ENCODE results near the gene INHBE. TPM values are rescaled to one million over a fixed set of nuclear protein-coding genes. Genes with fewer than 3 reads are reported as not detected.
A peak's percentile ranks its signal among the peaks of the same experiment; 100 is the strongest.

Gene INHBE
- total RNA-seq, 6 experiments from 2014 or later: 0.12 to 0.34 (median 0.18) TPM; not detected in 1

DNA sequence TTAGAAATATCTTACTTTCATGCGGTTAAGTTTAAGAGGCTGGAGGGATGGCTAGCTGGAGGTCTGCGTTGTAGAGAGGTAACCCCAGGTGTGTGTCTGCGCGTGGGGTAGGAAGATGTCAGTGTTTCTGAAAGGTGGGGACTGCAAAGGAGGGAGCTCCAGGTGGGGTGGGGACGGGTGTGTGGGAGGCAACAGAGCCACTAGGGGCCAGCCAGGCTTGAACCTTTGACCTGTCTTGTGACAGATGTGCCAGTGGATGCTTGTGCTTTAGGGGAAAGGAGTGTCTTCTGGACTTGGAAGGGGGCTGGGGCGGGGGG is 5.3 kb downstream of the INHBE start:
- Mint-ChIP-seq H3K4me1 (ENCODE audit: low read depth) (peaks cover 49% of the 10 kb centered on the region), H3K4me3 (peak overlapping the region; percentile 93), H3K36me3 (ENCODE audit: low read depth) (no peaks in the 10 kb centered on the region), H3K27me3 (ENCODE audit: insufficient read depth) (peaks cover 10% of the 10 kb centered on the region), H3K27ac (no peak overlapping the region), H3K9me3 (no peaks in the 10 kb centered on the region)
- no peak for DNase-seq
- TF ChIP-seq, protein P1, sequence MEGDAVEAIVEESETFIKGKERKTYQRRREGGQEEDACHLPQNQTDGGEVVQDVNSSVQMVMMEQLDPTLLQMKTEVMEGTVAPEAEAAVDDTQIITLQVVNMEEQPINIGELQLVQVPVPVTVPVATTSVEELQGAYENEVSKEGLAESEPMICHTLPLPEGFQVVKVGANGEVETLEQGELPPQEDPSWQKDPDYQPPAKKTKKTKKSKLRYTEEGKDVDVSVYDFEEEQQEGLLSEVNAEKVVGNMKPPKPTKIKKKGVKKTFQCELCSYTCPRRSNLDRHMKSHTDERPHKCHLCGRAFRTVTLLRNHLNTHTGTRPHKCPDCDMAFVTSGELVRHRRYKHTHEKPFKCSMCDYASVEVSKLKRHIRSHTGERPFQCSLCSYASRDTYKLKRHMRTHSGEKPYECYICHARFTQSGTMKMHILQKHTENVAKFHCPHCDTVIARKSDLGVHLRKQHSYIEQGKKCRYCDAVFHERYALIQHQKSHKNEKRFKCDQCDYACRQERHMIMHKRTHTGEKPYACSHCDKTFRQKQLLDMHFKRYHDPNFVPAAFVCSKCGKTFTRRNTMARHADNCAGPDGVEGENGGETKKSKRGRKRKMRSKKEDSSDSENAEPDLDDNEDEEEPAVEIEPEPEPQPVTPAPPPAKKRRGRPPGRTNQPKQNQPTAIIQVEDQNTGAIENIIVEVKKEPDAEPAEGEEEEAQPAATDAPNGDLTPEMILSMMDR (IDR thresholded peaks at IDR 0.05): no peak

DNA sequence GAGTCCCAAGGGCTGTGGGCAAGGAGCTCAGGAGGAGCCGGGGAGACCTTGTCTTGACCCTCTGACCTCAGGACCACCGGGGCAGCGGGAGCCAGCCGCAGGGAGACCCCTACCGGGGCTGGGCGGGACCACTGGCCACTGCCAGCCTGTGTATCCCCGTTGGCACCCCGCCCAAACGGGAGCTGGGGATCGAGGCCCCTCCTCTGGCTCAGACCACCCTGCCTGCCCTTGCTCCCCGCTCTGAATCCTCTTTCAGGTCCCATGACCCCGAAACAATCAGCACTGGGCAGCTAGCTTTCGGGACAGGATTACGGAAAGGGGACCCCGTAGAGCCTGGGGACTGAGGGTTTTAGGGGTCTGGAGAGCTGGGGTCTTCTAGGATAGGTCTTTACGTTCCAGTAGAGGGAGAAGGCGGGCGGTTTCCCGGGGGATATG is 5.8 kb downstream of the INHBE start:
- Mint-ChIP-seq H3K4me1 (ENCODE audit: low read depth) (peaks cover 45% of the 10 kb centered on the region), H3K9me3 (no peaks in the 10 kb centered on the region), H3K27ac (no peak overlapping the region), H3K4me3 (peak overlapping the region; percentile 93), H3K36me3 (ENCODE audit: low read depth) (no peaks in the 10 kb centered on the region), H3K27me3 (ENCODE audit: insufficient read depth) (peaks cover 10% of the 10 kb centered on the region)
- TF ChIP-seq, protein P1 (IDR thresholded peaks at IDR 0.05): 0 out of 2 replicates have a peak, but pooled peaks have one; percentile 15
- no peak for DNase-seq

DNA sequence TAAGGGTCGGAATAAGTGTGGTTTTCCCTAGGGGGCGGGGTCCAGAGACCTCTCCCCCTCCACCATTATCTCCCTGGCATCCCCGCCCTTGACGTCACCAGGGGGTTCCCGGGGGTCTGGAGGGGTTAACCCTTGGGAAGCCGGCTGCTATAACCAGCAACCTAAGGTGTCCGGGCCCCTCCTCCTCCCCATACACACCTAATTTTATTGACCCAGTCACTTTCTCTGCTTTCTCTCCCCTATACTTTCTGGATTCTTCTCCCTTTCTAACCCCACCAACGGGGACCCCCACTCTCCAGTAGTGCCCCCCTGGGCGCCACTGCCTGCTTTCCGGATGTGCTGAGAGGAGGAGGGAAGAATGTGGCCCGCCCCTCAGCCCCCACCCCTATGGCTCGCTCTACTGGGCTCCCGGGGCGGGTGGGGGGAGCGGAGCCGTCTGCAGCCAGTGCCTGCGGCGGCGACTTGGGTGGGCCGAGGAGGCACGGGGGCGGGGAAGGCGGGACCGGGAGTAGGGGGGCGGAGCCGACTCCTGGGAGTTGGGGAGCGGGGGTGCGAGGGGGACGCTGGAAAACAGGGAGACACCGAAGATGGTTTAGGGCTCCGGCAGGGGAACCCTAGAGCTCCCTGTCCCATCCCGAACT is 6.3 kb downstream of the INHBE start:
- TF ChIP-seq, protein P1 (IDR thresholded peaks at IDR 0.05): no peak
- Mint-ChIP-seq H3K27me3 (ENCODE audit: insufficient read depth) (peaks cover 10% of the 10 kb centered on the region), H3K4me3 (peak overlapping the region; percentile 93), H3K36me3 (ENCODE audit: low read depth) (no peaks in the 10 kb centered on the region), H3K4me1 (ENCODE audit: low read depth) (peaks cover 40% of the 10 kb centered on the region), H3K9me3 (no peaks in the 10 kb centered on the region), H3K27ac (peak overlapping the region; percentile 87)
- DNase-seq: peak; percentile 40

DNA sequence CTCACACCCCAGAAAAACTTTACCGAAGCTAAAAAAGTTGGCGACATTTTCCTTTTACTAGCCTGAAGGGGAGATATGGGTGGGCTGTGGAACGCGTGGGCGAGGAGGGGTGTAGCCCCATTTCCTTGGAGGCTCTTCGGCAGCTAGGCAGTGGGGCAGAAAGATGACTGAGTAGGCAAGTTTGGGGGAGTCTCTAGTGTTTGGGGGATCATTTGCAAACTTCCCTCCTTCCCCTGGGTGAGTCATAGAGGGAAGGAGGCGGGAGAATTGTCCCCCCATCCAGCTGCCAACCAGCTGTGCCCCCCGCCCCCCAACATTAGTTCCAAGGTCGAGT is 6.8 kb downstream of the INHBE start:
- TF ChIP-seq, protein P1 (IDR thresholded peaks at IDR 0.05): no peak
- Mint-ChIP-seq H3K9me3 (no peaks in the 10 kb centered on the region), H3K27me3 (ENCODE audit: insufficient read depth) (peaks cover 10% of the 10 kb centered on the region), H3K4me3 (peak overlapping the region; percentile 93), H3K27ac (peak overlapping the region; percentile 87), H3K4me1 (ENCODE audit: low read depth) (peaks cover 40% of the 10 kb centered on the region), H3K36me3 (ENCODE audit: low read depth) (no peaks in the 10 kb centered on the region)
- DNase-seq: peak; percentile 14

DNA sequence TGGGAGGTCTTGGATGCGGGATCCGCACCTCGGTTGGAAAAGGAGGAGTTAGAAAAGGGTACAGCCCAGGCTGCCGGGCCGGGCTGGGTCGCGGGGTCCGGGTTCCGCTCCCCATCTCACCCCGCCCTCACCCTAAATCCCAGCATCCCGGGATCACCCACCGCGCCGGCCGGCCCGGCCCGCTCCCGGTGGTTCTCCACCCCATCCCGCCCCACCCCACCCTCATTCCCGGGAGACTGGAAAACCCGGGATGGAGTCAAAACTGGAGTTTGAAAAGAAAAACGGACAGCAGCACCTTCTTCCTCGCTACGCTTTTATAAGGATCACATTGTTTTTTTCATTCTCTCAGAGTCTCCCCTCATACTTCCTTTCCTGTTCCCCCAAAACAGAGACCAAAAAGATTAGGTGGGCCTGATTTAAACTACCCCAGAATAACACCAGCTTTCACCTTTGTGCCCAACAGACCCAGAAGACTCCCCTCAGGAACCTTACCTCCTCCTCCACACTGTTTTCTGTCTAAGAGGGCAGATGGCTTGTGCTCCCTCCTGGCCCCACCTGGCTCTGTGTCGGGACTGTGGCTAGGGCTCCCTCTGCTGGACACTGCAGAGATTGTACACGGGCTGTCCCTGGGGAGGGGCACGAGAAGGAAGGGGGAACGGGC is 7.3 kb downstream of the INHBE start:
- Mint-ChIP-seq H3K36me3 (ENCODE audit: low read depth) (no peaks in the 10 kb centered on the region), H3K4me3 (peak overlapping the region; percentile 93), H3K27ac (peak overlapping the region; percentile 87), H3K4me1 (ENCODE audit: low read depth) (peaks cover 39% of the 10 kb centered on the region), H3K9me3 (no peaks in the 10 kb centered on the region), H3K27me3 (ENCODE audit: insufficient read depth) (peaks cover 10% of the 10 kb centered on the region)
- DNase-seq: peak; percentile 81
- TF ChIP-seq, protein P1 (IDR thresholded peaks at IDR 0.05): peak; percentile 94

Measured in HFFc6 (cell line).